ENCODE data around the gene BSN.

BSN gene

GRCh38 chr3:49657208-49657915, 103.1 kb downstream of the BSN start:
- no peak for DNase-seq

- DNase-seq = no peak
Measured at GRCh38 chr3:49658711-49659110, 104.4 kb downstream of the BSN start.

GRCh38 chr3:49659756-49660155, 105.5 kb downstream of the BSN start:
- DNase-seq = no peak

GRCh38 chr3:49661281-49661680, 107.0 kb downstream of the BSN start:
- DNase-seq = no peak

- DNase-seq = no peak
Measured at GRCh38 chr3:49662021-49662420, 107.7 kb downstream of the BSN start.

GRCh38 chr3:49662720-49663413, 108.6 kb downstream of the BSN start:
- no peak for DNase-seq

- no peak for DNase-seq
Measured at GRCh38 chr3:49663831-49664230, 109.6 kb downstream of the BSN start.

GRCh38 chr3:49664300-49664699, 110.0 kb downstream of the BSN start:
- no peak for DNase-seq

GRCh38 chr3:49665822-49666519, 111.7 kb downstream of the BSN start:
- no peak for DNase-seq

GRCh38 chr3:49666592-49666991, 112.3 kb downstream of the BSN start:
- DNase-seq = no peak

GRCh38 chr3:49667701-49668413, 113.6 kb downstream of the BSN start:
- no peak for DNase-seq

GRCh38 chr3:49668414-49668797, 114.1 kb downstream of the BSN start:
- no peak for DNase-seq

- DNase-seq = no peak
Measured at GRCh38 chr3:49668861-49669260, 114.6 kb downstream of the BSN start.

GRCh38 chr3:49669352-49669751, 115.1 kb downstream of the BSN start:
- DNase-seq = no peak

GRCh38 chr3:49670940-49671290, 116.6 kb downstream of the BSN start:
- DNase-seq = no peak

- DNase-seq = no peak
Measured at GRCh38 chr3:49671291-49672288, 117.3 kb downstream of the BSN start.

GRCh38 chr3:49673121-49673714, 118.9 kb downstream of the BSN start:
- no peak for DNase-seq

GRCh38 chr3:49673715-49674496, 119.6 kb downstream of the BSN start, which contains the start of gene APEH:
TSS of gene APEH (plus strand) at chr3:49674351. CDS start at chr3:49674402, 51 bp downstream.
- DNase-seq = no peak

- DNase-seq = no peak
Measured at GRCh38 chr3:49674497-49674983, 120.3 kb downstream of the BSN start.

GRCh38 chr3:49675912-49676311, 121.6 kb downstream of the BSN start:
- no peak for DNase-seq

Data from NCI-H510A (cell line).